H9 (cell line): Measurements from ENCODE around the gene MARCHF3. TPM values are rescaled to one million over a fixed set of nuclear protein-coding genes. Genes with fewer than 3 reads are reported as not detected.

Source experiments
- DNase-seq: peaks from one replicate; pipeline ENCODE4 v3.0.0-alpha.2; 2017
- H2AFZ ChIP-seq: one replicate; pipeline ENCODE4 v1.6.1; 2013; ENCODE audit warnings: mild to moderate bottlenecking, low read length, control low read depth, moderate library complexity
- H2AK5ac ChIP-seq: 2 replicates; pipeline ENCODE4 v1.6.1; 2013; ENCODE audit warnings: low read length, control low read depth, mixed read lengths; ENCODE audit not compliant: insufficient read length
- H2BK120ac ChIP-seq: one replicate; pipeline ENCODE4 v1.6.1; 2013; ENCODE audit warnings: low read depth, mild to moderate bottlenecking, low read length, control low read depth, inconsistent platforms; ENCODE audit not compliant: poor library complexity, severe bottlenecking
- H2BK12ac ChIP-seq: 2 replicates; pipeline ENCODE4 v1.6.1; 2013; ENCODE audit warnings: low read length, control low read depth, mixed read lengths, low read depth; ENCODE audit not compliant: insufficient read length
- H2BK15ac ChIP-seq: 2 replicates; pipeline ENCODE4 v1.6.1; 2013; ENCODE audit warnings: low read depth, low read length, control low read depth
- H2BK20ac ChIP-seq: one replicate; pipeline ENCODE4 v1.6.1; 2013; ENCODE audit warnings: low read depth, mild to moderate bottlenecking, low read length, control low read depth, inconsistent platforms; ENCODE audit not compliant: poor library complexity, severe bottlenecking
- H2BK5ac ChIP-seq: 2 replicates; pipeline ENCODE4 v1.6.1; 2013; ENCODE audit warnings: low read length, control low read depth, mixed read lengths; ENCODE audit not compliant: insufficient read length
- H3K14ac ChIP-seq: 2 replicates; pipeline ENCODE4 v1.6.1; 2013; ENCODE audit warnings: low read length, control low read depth; ENCODE audit not compliant: insufficient read depth
- H3K18ac ChIP-seq: 2 replicates; pipeline ENCODE4 v1.6.1; 2013; ENCODE audit warnings: low read depth, mild to moderate bottlenecking, mixed read lengths, low read length, control low read depth; ENCODE audit not compliant: insufficient read length
- H3K23ac ChIP-seq: 2 replicates; pipeline ENCODE4 v1.6.1; 2013; ENCODE audit warnings: low read length, control low read depth, mixed read lengths, low read depth; ENCODE audit not compliant: insufficient read length
- H3K23me2 ChIP-seq: 2 replicates; pipeline ENCODE4 v1.6.1; 2013; ENCODE audit warnings: low read depth, mild to moderate bottlenecking, mixed read lengths, low read length, control low read depth; ENCODE audit not compliant: insufficient read length, poor library complexity, severe bottlenecking
- H3K27ac ChIP-seq: 2 replicates; pipeline ENCODE4 v1.5.1; 2013; ENCODE audit warnings: low read length, control low read depth, mixed read lengths, low read depth; ENCODE audit not compliant: insufficient read length
- H3K27me3 ChIP-seq: 2 replicates; pipeline ENCODE4 v1.6.1; 2013; ENCODE audit warnings: low read length, control low read depth, inconsistent platforms; ENCODE audit not compliant: insufficient read depth
- H3K4ac ChIP-seq: 2 replicates; pipeline ENCODE4 v1.6.1; 2013; ENCODE audit warnings: low read depth, mild to moderate bottlenecking, control low read depth, inconsistent platforms, low read length, moderate library complexity
- H3K4me1 ChIP-seq: 2 replicates; pipeline ENCODE4 v1.6.1; 2013; ENCODE audit warnings: low read length, control low read depth, inconsistent platforms; ENCODE audit not compliant: insufficient read depth
- H3K4me2 ChIP-seq: 2 replicates; pipeline ENCODE4 v1.6.1; 2013; ENCODE audit warnings: low read length, control low read depth, mixed read lengths; ENCODE audit not compliant: insufficient read length, insufficient read depth
- H3K56ac ChIP-seq: 2 replicates; pipeline ENCODE4 v1.6.1; 2013; ENCODE audit warnings: low read depth, mild to moderate bottlenecking, mixed read lengths, low read length, control low read depth; ENCODE audit not compliant: insufficient read length
- H3K79me1 ChIP-seq: 2 replicates; pipeline ENCODE4 v1.6.1; 2013; ENCODE audit warnings: low read depth, mild to moderate bottlenecking, moderate library complexity, low read length, control low read depth, inconsistent platforms; ENCODE audit not compliant: insufficient read depth, poor library complexity, severe bottlenecking
- H3K79me2 ChIP-seq: 2 replicates; pipeline ENCODE4 v1.6.1; 2013; ENCODE audit warnings: low read length, control low read depth, inconsistent platforms; ENCODE audit not compliant: insufficient read depth
- H3K9ac ChIP-seq: 2 replicates; pipeline ENCODE4 v1.6.1; 2013; ENCODE audit warnings: low read length, control low read depth, mixed read lengths; ENCODE audit not compliant: insufficient read length; ENCODE audit errors: extremely low read depth
- H3K9me3 ChIP-seq: one replicate; pipeline ENCODE4 v1.6.1; 2013; ENCODE audit warnings: low read depth, low read length, inconsistent platforms; ENCODE audit not compliant: control insufficient read depth
- H3T11ph ChIP-seq: one replicate; pipeline ENCODE4 v1.6.1; 2013; ENCODE audit warnings: mild to moderate bottlenecking, low read length, control low read depth, inconsistent platforms
- H4K20me1 ChIP-seq: one replicate; pipeline ENCODE4 v1.6.1; 2013; ENCODE audit not compliant: control insufficient read depth, insufficient read length, insufficient read depth
- H4K5ac ChIP-seq: 2 replicates; pipeline ENCODE4 v1.6.1; 2013; ENCODE audit warnings: low read depth, mild to moderate bottlenecking, mixed read lengths, low read length, control low read depth; ENCODE audit not compliant: insufficient read length
- H4K8ac ChIP-seq: replicated peaks from 2 replicates; pipeline ENCODE4 v1.6.1; 2013; ENCODE audit warnings: low read length, control low read depth, mixed read lengths, low read depth; ENCODE audit not compliant: insufficient read length
- H4K91ac ChIP-seq: 2 replicates; pipeline ENCODE4 v1.6.1; 2013; ENCODE audit warnings: low read depth, mild to moderate bottlenecking, moderate library complexity, mixed read lengths, low read length, control low read depth; ENCODE audit not compliant: insufficient read length
- H3K27ac Mint-ChIP-seq, 3 experiments: 2 replicates in 2 of 3; 3 replicates in 1 of 3; pipeline ENCODE4 v1.8.0; 2020 to 2021; ENCODE audit warnings: mixed read lengths in 3 of 3, mild to moderate bottlenecking in 1 of 3, moderate library complexity in 1 of 3
- H3K27me3 Mint-ChIP-seq: 2 replicates; pipeline ENCODE4 v1.8.0; 2021; ENCODE audit warnings: low read depth, mild to moderate bottlenecking, moderate library complexity, mixed read lengths
- H3K36me3 Mint-ChIP-seq, 3 experiments: 2 replicates in 2 of 3; 3 replicates in 1 of 3; pipeline ENCODE4 v1.8.0; 2020 to 2021; ENCODE audit warnings: low read depth in 3 of 3, mixed read lengths in 3 of 3; ENCODE audit not compliant: insufficient read depth in 1 of 3
- H3K4me1 Mint-ChIP-seq, 2 experiments: 2 replicates each; pipeline ENCODE4 v1.8.0; 2020; ENCODE audit warnings: mixed read lengths in 2 of 2
- H3K4me3 Mint-ChIP-seq, 2 experiments: 2 replicates in 1 of 2; 3 replicates in 1 of 2; pipeline ENCODE4 v1.8.0; 2020 to 2021; ENCODE audit warnings: mild to moderate bottlenecking in 2 of 2, mixed read lengths in 2 of 2, moderate library complexity in 1 of 2
- H3K9me3 Mint-ChIP-seq, 2 experiments: 2 replicates in 1 of 2; 3 replicates in 1 of 2; pipeline ENCODE4 v1.8.0; 2020; ENCODE audit warnings: mild to moderate bottlenecking in 2 of 2, mixed read lengths in 2 of 2, moderate library complexity in 1 of 2
- WGBS: extraction: QIAGEN DNeasy Blood & Tissue Kit; methylation state at CpG from one replicate; pipeline ENCODE4 v1.1.7; 2013; ENCODE audit warnings: missing lambda C conversion rate, low lambda C conversion rate, mixed read lengths; ENCODE audit not compliant: insufficient read length; ENCODE audit errors: extremely low coverage; 5-methylcytosine and 5-hydroxymethylcytosine counted together
- total RNA-seq: library from RNA; stranded (reverse); gene quantifications from 2 replicates; pipeline ENCODE4 v1.2.1, GENCODE V29; 2021
- TF ChIP-seq, protein P1 (sequence below): fragments of 200-600 bp; sonication (generic); conservative IDR thresholded peaks from 3 replicates; pipeline ENCODE4 v1.8.0; 2021; ENCODE audit warnings: antibody characterized with exemption, mild to moderate bottlenecking

Gene MARCHF3
- total RNA-seq, 1 experiment from 2014 or later = 17.7 TPM

- TF ChIP-seq, protein P1, sequence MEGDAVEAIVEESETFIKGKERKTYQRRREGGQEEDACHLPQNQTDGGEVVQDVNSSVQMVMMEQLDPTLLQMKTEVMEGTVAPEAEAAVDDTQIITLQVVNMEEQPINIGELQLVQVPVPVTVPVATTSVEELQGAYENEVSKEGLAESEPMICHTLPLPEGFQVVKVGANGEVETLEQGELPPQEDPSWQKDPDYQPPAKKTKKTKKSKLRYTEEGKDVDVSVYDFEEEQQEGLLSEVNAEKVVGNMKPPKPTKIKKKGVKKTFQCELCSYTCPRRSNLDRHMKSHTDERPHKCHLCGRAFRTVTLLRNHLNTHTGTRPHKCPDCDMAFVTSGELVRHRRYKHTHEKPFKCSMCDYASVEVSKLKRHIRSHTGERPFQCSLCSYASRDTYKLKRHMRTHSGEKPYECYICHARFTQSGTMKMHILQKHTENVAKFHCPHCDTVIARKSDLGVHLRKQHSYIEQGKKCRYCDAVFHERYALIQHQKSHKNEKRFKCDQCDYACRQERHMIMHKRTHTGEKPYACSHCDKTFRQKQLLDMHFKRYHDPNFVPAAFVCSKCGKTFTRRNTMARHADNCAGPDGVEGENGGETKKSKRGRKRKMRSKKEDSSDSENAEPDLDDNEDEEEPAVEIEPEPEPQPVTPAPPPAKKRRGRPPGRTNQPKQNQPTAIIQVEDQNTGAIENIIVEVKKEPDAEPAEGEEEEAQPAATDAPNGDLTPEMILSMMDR = no peak
- Histone ChIP-seq H2BK20ac (no peak overlapping the region), H4K20me1 (no peaks in the 10 kb centered on the region), H3K23me2 (no peaks in the 10 kb centered on the region), H3K27ac (no peak overlapping the region), H3K4me1 (no peaks in the 10 kb centered on the region), H3K23ac (no peak overlapping the region), H3K18ac (no peak overlapping the region), H4K8ac (no peak overlapping the region), H3K4me2 (no peak overlapping the region), H3K14ac (no peak overlapping the region), H3K79me2 (no peaks in the 10 kb centered on the region), H4K91ac (no peak overlapping the region), H3K9me3 (no peaks in the 10 kb centered on the region), H3K56ac (no peak overlapping the region), H3K27me3 (no peaks in the 10 kb centered on the region), H2AFZ (no peak overlapping the region), H2BK5ac (no peak overlapping the region), H4K5ac (no peak overlapping the region), H2AK5ac (no peak overlapping the region), H2BK120ac (no peak overlapping the region), H3K4ac (no peak overlapping the region), H3K79me1 (peaks cover 3% of the 10 kb centered on the region), H3K9ac (no peak overlapping the region), H2BK15ac (no peak overlapping the region), H2BK12ac (no peak overlapping the region), H3T11ph (no peak overlapping the region)
- Mint-ChIP-seq H3K27me3 (no peaks in the 10 kb centered on the region), H3K9me3 (no peaks in the 10 kb centered on the region), H3K4me3 (no peak overlapping the region), H3K36me3 (no peaks in the 10 kb centered on the region), H3K27ac (no peak overlapping the region), H3K4me1 (peaks cover 8% of the 10 kb centered on the region in 2 experiments)
- no CpG with 5 or more reads among the region's 2 CpGs for WGBS
- no peak for DNase-seq
These were observed 20.0 kb downstream of the MARCHF3 start for GRCh38 chr5:127010362-127010761.
